ENCODE data around the gene TSHZ2. TPM values are rescaled to one million over a fixed set of nuclear protein-coding genes. Genes with fewer than 3 reads are reported as not detected.

TSHZ2 gene
- total RNA-seq, 4 donors from 2014 or later = 10.3 to 15.0 (median 12.9) TPM

- no peak overlapping the region for H3K4me3 ChIP-seq
- H3K27me3 ChIP-seq = no peaks in the 10 kb centered on the region
- H3K36me3 ChIP-seq = no peaks in the 10 kb centered on the region
- WGBS = 76% methylated on average over 9 of the region's 9 CpGs
- DNase-seq (ENCODE audit: extremely low spot score) = no peak
- intact Hi-C loops (cut with DNase I) = no loop called here
- H3K4me1 ChIP-seq = no peaks in the 10 kb centered on the region
- no peak for TF ChIP-seq CTCF (IDR thresholded peaks at IDR 0.05)
- no peak for TF ChIP-seq POLR2AphosphoS5 (IDR thresholded peaks at IDR 0.05)
- no peak for TF ChIP-seq POLR2A (IDR thresholded peaks at IDR 0.05; ENCODE audit: low read depth)
- TF ChIP-seq EP300 (IDR thresholded peaks at IDR 0.05) = no peak
- H3K27ac ChIP-seq (replicated peaks in 1 of 4) = no peak overlapping the region
- H3K9me3 ChIP-seq = no peaks in the 10 kb centered on the region
Observed at GRCh38 chr20:52924411-52925271, 47.5 kb upstream of the TSHZ2 start.

GRCh38 chr20:52926505-52926904 lies 45.7 kb upstream of the TSHZ2 start:
- no peaks in the 10 kb centered on the region for H3K4me1 ChIP-seq
- TF ChIP-seq POLR2A (IDR thresholded peaks at IDR 0.05; ENCODE audit: low read depth) (no peak), CTCF (IDR thresholded peaks at IDR 0.05) (no peak), EP300 (IDR thresholded peaks at IDR 0.05) (no peak), POLR2AphosphoS5 (IDR thresholded peaks at IDR 0.05) (no peak)
- no peak for DNase-seq (ENCODE audit: extremely low spot score)
- no peaks in the 10 kb centered on the region for H3K27me3 ChIP-seq
- no peak overlapping the region for H3K27ac ChIP-seq (replicated peaks in 1 of 4)
- H3K9me3 ChIP-seq = no peaks in the 10 kb centered on the region
- 43% methylated on average over 1 of the region's 1 CpG for WGBS
- H3K36me3 ChIP-seq = no peaks in the 10 kb centered on the region
- H3K4me3 ChIP-seq = no peak overlapping the region
- intact Hi-C loops (cut with DNase I) = no loop called here

- TF ChIP-seq POLR2A (IDR thresholded peaks at IDR 0.05; ENCODE audit: low read depth) (no peak), EP300 (IDR thresholded peaks at IDR 0.05) (no peak), POLR2AphosphoS5 (IDR thresholded peaks at IDR 0.05) (no peak), CTCF (IDR thresholded peaks at IDR 0.05) (no peak)
Observed at GRCh38 chr20:52933867-52934266, 38.3 kb upstream of the TSHZ2 start.

DNA sequence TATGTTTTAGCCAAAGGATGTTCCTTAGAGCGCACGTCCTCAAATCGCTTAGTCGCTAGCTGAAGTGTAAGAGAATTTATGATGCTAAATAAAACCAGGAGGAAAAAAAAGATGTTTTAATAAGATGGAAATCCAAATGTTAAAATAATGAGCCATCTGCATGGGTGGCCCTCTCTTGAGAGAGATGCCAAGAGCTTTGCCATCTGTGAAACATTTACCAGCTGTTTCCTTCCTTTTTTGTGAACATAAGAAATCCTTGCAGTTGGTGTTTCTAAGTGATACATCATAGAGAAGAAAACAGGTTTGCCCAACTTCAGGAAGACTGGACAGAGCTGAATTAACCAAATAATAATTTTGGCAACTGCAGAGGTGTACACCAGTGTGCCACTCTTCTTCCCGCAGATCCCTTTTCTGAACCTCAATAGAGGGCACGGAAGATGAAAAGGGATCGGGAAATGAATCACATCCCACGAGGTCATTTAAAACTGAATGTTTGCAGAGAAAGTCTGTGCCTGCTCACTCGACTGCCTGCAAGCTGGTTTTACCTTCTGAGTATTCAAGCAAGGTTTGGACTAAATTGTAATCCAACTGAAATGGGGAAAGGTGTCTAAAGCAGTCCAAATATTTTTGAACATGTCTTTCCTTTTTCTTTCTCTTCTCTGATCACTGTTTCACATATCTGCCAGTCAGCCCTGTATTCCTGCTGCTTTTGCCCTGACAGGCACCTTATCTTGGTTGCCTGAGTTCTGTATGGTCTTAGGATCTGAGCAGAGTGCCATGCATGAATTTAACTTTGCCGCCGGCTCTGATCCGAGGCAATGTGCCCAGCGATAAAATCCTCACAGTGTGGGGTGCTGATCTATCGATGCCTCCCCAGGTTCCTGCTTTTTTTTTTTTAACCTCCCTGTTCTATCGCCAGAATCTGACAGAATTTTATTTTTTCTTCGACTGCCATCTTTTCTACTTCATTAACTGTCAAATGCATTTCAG lies 35.5 kb upstream of the TSHZ2 start:
- no peak for DNase-seq (ENCODE audit: extremely low spot score)
- intact Hi-C loops (cut with DNase I) = no loop called here
- WGBS = 66% methylated on average over 16 of the region's 16 CpGs
- H3K36me3 ChIP-seq = no peaks in the 10 kb centered on the region
- H3K27me3 ChIP-seq = no peaks in the 10 kb centered on the region
- H3K27ac ChIP-seq (replicated peaks in 1 of 4) = no peak overlapping the region
- no peak overlapping the region for H3K4me3 ChIP-seq
- no peaks in the 10 kb centered on the region for H3K4me1 ChIP-seq
- H3K9me3 ChIP-seq = no peaks in the 10 kb centered on the region
- TF ChIP-seq POLR2A (IDR thresholded peaks at IDR 0.05; ENCODE audit: low read depth) = no peak
- no peak for TF ChIP-seq CTCF (IDR thresholded peaks at IDR 0.05)
- TF ChIP-seq EP300 (IDR thresholded peaks at IDR 0.05) = no peak
- no peak for TF ChIP-seq POLR2AphosphoS5 (IDR thresholded peaks at IDR 0.05)

More at GRCh38 chr20:52933867-52934266, 38.3 kb upstream of the TSHZ2 start:
- H3K36me3 ChIP-seq = no peaks in the 10 kb centered on the region
- H3K27ac ChIP-seq (replicated peaks in 1 of 4) = no peak overlapping the region
- H3K4me1 ChIP-seq = no peaks in the 10 kb centered on the region
- no peaks in the 10 kb centered on the region for H3K9me3 ChIP-seq
- H3K4me3 ChIP-seq = no peak overlapping the region
- intact Hi-C loops (cut with DNase I) = no loop called here
- WGBS = 78% methylated on average over 1 of the region's 1 CpG
- DNase-seq (ENCODE audit: extremely low spot score) = no peak
- no peaks in the 10 kb centered on the region for H3K27me3 ChIP-seq

All from esophagus muscularis mucosa (tissue), 4 donors.